Central memory CD4-positive, alpha-beta T cell (primary cell): ENCODE results near the gene CD6.

ENCODE experiments used
- DNase-seq: peaks from one replicate; pipeline ENCODE4 v3.0.0; 2022
- total RNA-seq, 3 experiments: gene quantifications; one replicate each; lab custom pipeline; 2026; lab: John Stamatoyannopoulos, UW

The CD6 gene
- total RNA-seq: 475 to 951 (median 641) reads per million in 3 experiments

GRCh38 chr11:60971520-60971919 is at the start of gene CD6:
Gene CD6 (plus strand): TSS chr11:60971680. CDS start chr11:60971866, 186 bp downstream.
- DNase-seq: peak; percentile 72

GRCh38 chr11:60921777-60922335 is 49.6 kb upstream of the CD6 start:
- no peak for DNase-seq

- DNase-seq: no peak
Observed at GRCh38 chr11:60922906-60923305, 48.6 kb upstream of the CD6 start.

- no peak for DNase-seq
Observed at GRCh38 chr11:60923326-60923725, 48.2 kb upstream of the CD6 start.

- no peak for DNase-seq
Observed at GRCh38 chr11:60923800-60924109, 47.7 kb upstream of the CD6 start.

- DNase-seq: no peak
Observed at GRCh38 chr11:60924110-60924905, 47.2 kb upstream of the CD6 start, which contains the start of gene TMEM132A. Gene TMEM132A (plus strand): TSS chr11:60924460. CDS start chr11:60924634, 174 bp downstream.

GRCh38 chr11:60924906-60925853 is 46.3 kb upstream of the CD6 start:
- DNase-seq: no peak

GRCh38 chr11:60925868-60926267 is 45.6 kb upstream of the CD6 start:
- no peak for DNase-seq

GRCh38 chr11:60926500-60926899 is 45.0 kb upstream of the CD6 start:
- DNase-seq: no peak

GRCh38 chr11:60927061-60927592 is 44.4 kb upstream of the CD6 start:
- DNase-seq: no peak

GRCh38 chr11:60927600-60927999 is 43.9 kb upstream of the CD6 start:
- no peak for DNase-seq

GRCh38 chr11:60928563-60929001 is 42.9 kb upstream of the CD6 start:
- no peak for DNase-seq

- DNase-seq: no peak
Observed at GRCh38 chr11:60929764-60930163, 41.7 kb upstream of the CD6 start.

- no peak for DNase-seq
Observed at GRCh38 chr11:60930394-60930793, 41.1 kb upstream of the CD6 start.

GRCh38 chr11:60931917-60932316 is 39.6 kb upstream of the CD6 start:
- no peak for DNase-seq

GRCh38 chr11:60932605-60933356 is 38.7 kb upstream of the CD6 start:
- DNase-seq: no peak

- no peak for DNase-seq
Observed at GRCh38 chr11:60933416-60934123, 37.9 kb upstream of the CD6 start.

GRCh38 chr11:60934124-60934789 is 37.2 kb upstream of the CD6 start:
- no peak for DNase-seq

- no peak for DNase-seq
Observed at GRCh38 chr11:60934790-60935605, 36.5 kb upstream of the CD6 start.
